ENCODE data around the gene BCL7B. TPM values are rescaled to one million over a fixed set of nuclear protein-coding genes. Genes with fewer than 3 reads are reported as not detected.

The BCL7B gene
- total RNA-seq, 1 experiment from 2014 or later = 41.0 TPM

DNA sequence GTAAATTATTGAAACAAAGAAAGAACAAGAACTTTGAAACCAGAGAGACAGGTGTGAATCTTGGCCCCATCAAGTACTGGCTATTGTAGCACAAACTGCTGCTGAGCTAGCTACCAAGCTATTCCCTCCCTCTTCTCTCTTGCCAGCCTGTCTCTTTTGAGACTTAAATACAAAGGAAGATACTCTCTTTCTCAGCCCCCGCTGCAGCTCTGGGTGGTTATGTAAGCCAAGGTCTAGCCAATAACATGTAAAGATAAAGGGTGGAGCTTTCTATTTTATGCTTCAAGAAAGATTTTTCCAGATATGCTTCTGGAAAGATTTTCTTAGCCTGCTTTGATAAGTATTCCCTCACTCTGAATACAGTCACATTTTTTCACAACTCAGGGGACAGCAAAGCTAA is 52.6 kb downstream of the BCL7B start:
- H3K27me3 ChIP-seq (ENCODE audit: low read length) = no peaks in the 10 kb centered on the region
- no TSS peak for BruUV-seq (replicated peaks)
- intact Hi-C loops (cut with micrococcal nuclease) = no loop called here
- no peak overlapping the region for H3K9ac ChIP-seq (ENCODE audit: low read length)
- H4K20me1 ChIP-seq (ENCODE audit: low read length) = 0 out of 2 replicates have a peak, but pooled peaks cover 3% of the 10 kb centered on the region
- no peaks in the 10 kb centered on the region for H3K4me1 ChIP-seq (ENCODE audit: insufficient read depth, low read length)
- H3K79me2 ChIP-seq (ENCODE audit: low read length) = peaks cover 27% of the 10 kb centered on the region; the same call in 1 of the 2 replicates
- peaks cover 58% of the 10 kb centered on the region for H3K36me3 ChIP-seq (ENCODE audit: low read depth, low read length)
- H3K27ac ChIP-seq (ENCODE audit: low read length) = no peak overlapping the region
- no peaks in the 10 kb centered on the region for H3F3A ChIP-seq (ENCODE audit: low read length, unreplicated experiment)
- H3K9me2 ChIP-seq (replicated peaks; ENCODE audit: low read length) = no peaks in the 10 kb centered on the region
- H3K9me3 ChIP-seq (ENCODE audit: low read length) = no peaks in the 10 kb centered on the region
- TF ChIP-seq, protein P1, sequence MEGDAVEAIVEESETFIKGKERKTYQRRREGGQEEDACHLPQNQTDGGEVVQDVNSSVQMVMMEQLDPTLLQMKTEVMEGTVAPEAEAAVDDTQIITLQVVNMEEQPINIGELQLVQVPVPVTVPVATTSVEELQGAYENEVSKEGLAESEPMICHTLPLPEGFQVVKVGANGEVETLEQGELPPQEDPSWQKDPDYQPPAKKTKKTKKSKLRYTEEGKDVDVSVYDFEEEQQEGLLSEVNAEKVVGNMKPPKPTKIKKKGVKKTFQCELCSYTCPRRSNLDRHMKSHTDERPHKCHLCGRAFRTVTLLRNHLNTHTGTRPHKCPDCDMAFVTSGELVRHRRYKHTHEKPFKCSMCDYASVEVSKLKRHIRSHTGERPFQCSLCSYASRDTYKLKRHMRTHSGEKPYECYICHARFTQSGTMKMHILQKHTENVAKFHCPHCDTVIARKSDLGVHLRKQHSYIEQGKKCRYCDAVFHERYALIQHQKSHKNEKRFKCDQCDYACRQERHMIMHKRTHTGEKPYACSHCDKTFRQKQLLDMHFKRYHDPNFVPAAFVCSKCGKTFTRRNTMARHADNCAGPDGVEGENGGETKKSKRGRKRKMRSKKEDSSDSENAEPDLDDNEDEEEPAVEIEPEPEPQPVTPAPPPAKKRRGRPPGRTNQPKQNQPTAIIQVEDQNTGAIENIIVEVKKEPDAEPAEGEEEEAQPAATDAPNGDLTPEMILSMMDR (conservative IDR thresholded peaks at IDR 0.05; ENCODE audit: low read depth, low read length) = no peak
- TF ChIP-seq EZH2 (IDR thresholded peaks at IDR 0.05; ENCODE audit: low read length, unreplicated experiment) (no peak), EZH2phosphoT487 (IDR thresholded peaks at IDR 0.05; ENCODE audit: borderline replicate concordance, low read length) (no peak)
- ATAC-seq (no peak), DNase-seq (no peak)
- ChIA-PET CTCF (no interaction called here), POLR2A (ENCODE audit: unreplicated experiment) (no interaction called here)
- H3K4me3 ChIP-seq (ENCODE audit: low read length) = no peak overlapping the region
- no peak overlapping the region for H2AFZ ChIP-seq (ENCODE audit: low read length)
- H3K4me2 ChIP-seq (ENCODE audit: low read length) = no peak overlapping the region

DNA sequence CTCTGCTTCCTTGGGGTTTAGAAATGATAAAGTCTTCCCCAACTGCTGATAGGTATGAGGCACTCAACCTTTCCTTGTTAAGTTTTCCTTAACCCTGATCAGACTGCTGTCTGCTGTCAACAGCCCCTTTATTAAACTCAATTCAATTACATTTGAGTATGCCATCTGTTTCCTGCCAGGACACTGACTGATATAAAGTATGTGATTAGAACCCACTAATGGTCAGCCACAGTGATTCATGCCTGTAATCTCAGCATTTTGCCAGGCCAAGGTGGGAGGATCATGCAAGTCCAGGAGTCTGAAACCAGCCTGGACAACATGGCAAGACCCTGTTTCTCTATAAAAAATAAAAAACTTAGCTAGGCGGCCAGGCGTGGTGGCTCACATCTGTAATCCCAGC is 53.5 kb downstream of the BCL7B start:
- DNase-seq (no peak), ATAC-seq (no peak)
- H3K9me3 ChIP-seq (ENCODE audit: low read length) = no peaks in the 10 kb centered on the region
- H3K4me3 ChIP-seq (ENCODE audit: low read length) = no peak overlapping the region
- no peak overlapping the region for H2AFZ ChIP-seq (ENCODE audit: low read length)
- H3K36me3 ChIP-seq (ENCODE audit: low read depth, low read length) = peaks cover 58% of the 10 kb centered on the region
- peaks cover 24% of the 10 kb centered on the region; the same call in 1 of the 2 replicates for H3K79me2 ChIP-seq (ENCODE audit: low read length)
- H3K9ac ChIP-seq (ENCODE audit: low read length) = no peak overlapping the region
- intact Hi-C loops (cut with micrococcal nuclease) = no loop called here
- no TSS peak for BruUV-seq (replicated peaks)
- CTCF ChIA-PET = no interaction called here
- H3K27me3 ChIP-seq (ENCODE audit: low read length) = no peaks in the 10 kb centered on the region
- TF ChIP-seq, protein P1 (conservative IDR thresholded peaks at IDR 0.05; ENCODE audit: low read depth, low read length) = no peak
- no peak for TF ChIP-seq EZH2 (IDR thresholded peaks at IDR 0.05; ENCODE audit: low read length, unreplicated experiment)
- TF ChIP-seq EZH2phosphoT487 (IDR thresholded peaks at IDR 0.05; ENCODE audit: borderline replicate concordance, low read length) = no peak
- no peak overlapping the region for H3K27ac ChIP-seq (ENCODE audit: low read length)
- no peaks in the 10 kb centered on the region for H3K4me1 ChIP-seq (ENCODE audit: insufficient read depth, low read length)
- H3K9me2 ChIP-seq (replicated peaks; ENCODE audit: low read length) = no peaks in the 10 kb centered on the region
- H3F3A ChIP-seq (ENCODE audit: low read length, unreplicated experiment) = no peaks in the 10 kb centered on the region
- POLR2A ChIA-PET (ENCODE audit: unreplicated experiment) = no interaction called here
- H4K20me1 ChIP-seq (ENCODE audit: low read length) = 0 out of 2 replicates have a peak, but pooled peaks cover 6% of the 10 kb centered on the region
- H3K4me2 ChIP-seq (ENCODE audit: low read length) = no peak overlapping the region

GRCh38 chr7:73503229-73503628 is 54.3 kb downstream of the BCL7B start:
- TF ChIP-seq, protein P1 (conservative IDR thresholded peaks at IDR 0.05; ENCODE audit: low read depth, low read length) = no peak
- TF ChIP-seq EZH2 (IDR thresholded peaks at IDR 0.05; ENCODE audit: low read length, unreplicated experiment) = no peak
- no peak for TF ChIP-seq EZH2phosphoT487 (IDR thresholded peaks at IDR 0.05; ENCODE audit: borderline replicate concordance, low read length)
- Histone ChIP-seq H3K4me1 (ENCODE audit: insufficient read depth, low read length) (no peaks in the 10 kb centered on the region), H2AFZ (ENCODE audit: low read length) (no peak overlapping the region), H3K9me3 (ENCODE audit: low read length) (no peaks in the 10 kb centered on the region), H3K4me2 (ENCODE audit: low read length) (no peak overlapping the region), H3K9ac (ENCODE audit: low read length) (no peak overlapping the region), H3K36me3 (ENCODE audit: low read depth, low read length) (peaks cover 62% of the 10 kb centered on the region), H3K27ac (ENCODE audit: low read length) (no peak overlapping the region), H3F3A (ENCODE audit: low read length, unreplicated experiment) (no peaks in the 10 kb centered on the region), H3K9me2 (replicated peaks; ENCODE audit: low read length) (no peaks in the 10 kb centered on the region), H3K4me3 (ENCODE audit: low read length) (no peak overlapping the region), H3K27me3 (ENCODE audit: low read length) (no peaks in the 10 kb centered on the region), H4K20me1 (ENCODE audit: low read length) (0 out of 2 replicates have a peak, but pooled peaks cover 10% of the 10 kb centered on the region), H3K79me2 (ENCODE audit: low read length) (peaks cover 28% of the 10 kb centered on the region)
- no peak for ATAC-seq
- intact Hi-C loops (cut with micrococcal nuclease) = no loop called here
- DNase-seq = no peak
- no TSS peak for BruUV-seq (replicated peaks)
- ChIA-PET POLR2A (ENCODE audit: unreplicated experiment) (no interaction called here), CTCF (no interaction called here)

Data from PC-3 (cell line).